HCT116 (cell line): ENCODE results near the gene NEURL1. TPM values are rescaled to one million over a fixed set of nuclear protein-coding genes. Genes with fewer than 3 reads are reported as not detected.

Experiments
- ATAC-seq: fragments of 200-7000 bp; cut with Tn5 transposase; 2 replicates; pipeline ENCODE4 v1.9.1; 2020; ENCODE audit warnings: mild to moderate bottlenecking, moderate library complexity
- BruUV-seq: library from RNA; stranded (reverse); fragments of 400-500 nt; replicated peaks from 2 replicates; lab custom pipeline; 2021; lab: Mats Ljungman, UMichigan
- CTCF ChIA-PET: fragments of 300-600 bp; sonication (Branson Sonifier 250); formaldehyde crosslinking; loops from one replicate; lab custom pipeline; 2021; ENCODE audit warnings: antibody characterized with exemption; lab: Charles Lee
- POLR2A ChIA-PET: fragments of 300-600, 350-600 bp; sonication (Branson Sonifier 250); formaldehyde crosslinking; loops from one replicate; lab custom pipeline; 2021; ENCODE audit warnings: antibody characterized with exemption; lab: Charles Lee
- RAD21 ChIA-PET, 2 experiments: fragments of 300-600 bp; sonication (Branson Sonifier 250); formaldehyde crosslinking; loops; one replicate each; lab custom pipeline; 2023; ENCODE audit warnings: low total read pairs in 2 of 2; ENCODE audit not compliant: uncharacterized antibody in 2 of 2, unreplicated experiment in 2 of 2, low non-redundant PET in 1 of 2; lab: Charles Lee
- DNase-seq: peaks from one replicate; pipeline ENCODE4 v3.0.0-alpha.2; 2010; ENCODE audit warnings: low read depth, low spot score
- H2AFZ ChIP-seq: fragments of 200-600 bp; shearing (Covaris generic), sonication (generic); 2 replicates; pipeline ENCODE4 v1.6.1; 2017; ENCODE audit warnings: low read depth, mixed run types, mixed read lengths, antibody characterized with exemption, low read length; ENCODE audit not compliant: poor library complexity, severe bottlenecking
- H3K27ac ChIP-seq: 2 replicates; pipeline ENCODE4 v1.5.1; 2012; ENCODE audit warnings: low read depth, low read length
- H3K27me3 ChIP-seq: fragments of 200-600 bp; sonication (generic); 2 replicates; pipeline ENCODE4 v1.6.1; 2016; ENCODE audit warnings: mixed run types, low read length, mixed read lengths; ENCODE audit not compliant: insufficient read depth
- H3K36me3 ChIP-seq, 2 experiments: fragments of 200-500 bp in 1 of 2; fragments of 200-600 bp in 1 of 2; sonication (Bioruptor generic) in 1 of 2; sonication (generic) in 1 of 2; 2 replicates each; pipeline versions ENCODE4 v1.5.1 to v1.6.1; 2014 to 2016; ENCODE audit warnings: low read length in 2 of 2, inconsistent platforms in 1 of 2, mixed read lengths in 1 of 2, mixed run types in 1 of 2; ENCODE audit not compliant: insufficient read depth in 2 of 2, control insufficient read depth in 1 of 2
- H3K4me1 ChIP-seq, 2 experiments: fragments of 200-600 bp in 1 of 2; sonication (generic) in 1 of 2; 2 replicates each; pipeline versions ENCODE4 v1.5.1 to v1.6.1; 2012 to 2017; ENCODE audit warnings: low read length in 2 of 2, inconsistent platforms in 1 of 2, mild to moderate bottlenecking in 1 of 2, mixed read lengths in 1 of 2, mixed run types in 1 of 2, moderate library complexity in 1 of 2; ENCODE audit not compliant: insufficient read depth in 2 of 2, control insufficient read depth in 1 of 2
- H3K4me2 ChIP-seq: fragments of 200-600 bp; sonication (generic); 2 replicates; pipeline ENCODE4 v1.6.1; 2017; ENCODE audit warnings: mixed run types, low read length, mixed read lengths
- H3K4me3 ChIP-seq, 2 experiments: fragments of 200-600 bp in 1 of 2; sonication (generic) in 1 of 2; replicated peaks in 1 of 2; 2 replicates each; pipeline ENCODE4 v1.5.1; 2011 to 2016; ENCODE audit warnings: low read length in 2 of 2, control low read depth in 1 of 2, low read depth in 1 of 2, mild to moderate bottlenecking in 1 of 2, mixed read lengths in 1 of 2, mixed run types in 1 of 2
- H3K79me2 ChIP-seq: fragments of 200-600 bp; sonication (generic); 2 replicates; pipeline ENCODE4 v1.6.1; 2017; ENCODE audit warnings: mild to moderate bottlenecking, mixed run types, low read length, moderate library complexity, mixed read lengths; ENCODE audit not compliant: insufficient read depth
- H3K9ac ChIP-seq: fragments of 200-600 bp; sonication (generic); 2 replicates; pipeline ENCODE4 v1.6.1; 2016; ENCODE audit warnings: low read length, mixed read lengths
- H3K9me2 ChIP-seq: fragments of 200-600 bp; sonication (generic), shearing (Covaris generic); 2 replicates; pipeline ENCODE4 v1.6.1; 2017; ENCODE audit warnings: mixed run types, mild to moderate bottlenecking, moderate library complexity; ENCODE audit not compliant: insufficient read depth
- H3K9me3 ChIP-seq, 2 experiments: fragments of 200-500 bp in 1 of 2; fragments of 200-600 bp in 1 of 2; sonication (Bioruptor generic) in 1 of 2; sonication (generic) in 1 of 2; 2 replicates each; pipeline ENCODE4 v1.6.1; 2014 to 2017; ENCODE audit warnings: low read length in 2 of 2, mixed read lengths in 2 of 2, inconsistent platforms in 1 of 2, low read depth in 1 of 2, mild to moderate bottlenecking in 1 of 2, mixed run types in 1 of 2, moderate library complexity in 1 of 2; ENCODE audit not compliant: control insufficient read depth in 1 of 2, insufficient read depth in 1 of 2
- H4K20me1 ChIP-seq: fragments of 200-600 bp; sonication (generic), shearing (Covaris generic); 2 replicates; pipeline ENCODE4 v1.6.1; 2017; ENCODE audit warnings: mixed run types, mild to moderate bottlenecking, moderate library complexity; ENCODE audit not compliant: insufficient read depth
- ELF1 ChIP-seq: IDR thresholded peaks from 2 replicates; pipeline ENCODE4 v1.6.1; 2012; ENCODE audit warnings: low read depth, borderline replicate concordance
- EZH2 ChIP-seq: fragments of 200-600 bp; sonication (generic); IDR thresholded peaks from 2 replicates; pipeline ENCODE4 v1.6.1; 2017; ENCODE audit warnings: antibody characterized with exemption, mixed run types
- FOSL1 ChIP-seq: IDR thresholded peaks from 2 replicates; pipeline ENCODE4 v1.6.1; 2012; ENCODE audit warnings: low read depth
- JUND ChIP-seq: IDR thresholded peaks from 2 replicates; pipeline ENCODE4 v1.6.1; 2012
- POLR2A ChIP-seq: IDR thresholded peaks from 2 replicates; pipeline ENCODE4 v1.7.0; 2011; ENCODE audit warnings: borderline replicate concordance; ENCODE audit not compliant: insufficient read depth, insufficient read length; ENCODE audit errors: extremely low read depth
- POLR2AphosphoS5 ChIP-seq: IDR thresholded peaks from 2 replicates; pipeline ENCODE4 v1.6.1; 2011; ENCODE audit warnings: mild to moderate bottlenecking, low read depth, low read length, moderate library complexity
- RAD21 ChIP-seq: IDR thresholded peaks from 2 replicates; pipeline ENCODE4 v1.6.1; 2012; ENCODE audit warnings: low read depth, mild to moderate bottlenecking
- SIN3A ChIP-seq: IDR thresholded peaks from 2 replicates; pipeline ENCODE4 v1.6.1; 2012; ENCODE audit warnings: low read depth
- SRF ChIP-seq: IDR thresholded peaks from 2 replicates; pipeline ENCODE4 v1.6.1; 2012; ENCODE audit warnings: low read depth
- TCF7L2 ChIP-seq: IDR thresholded peaks from 2 replicates; pipeline ENCODE4 v1.7.0; 2011; ENCODE audit warnings: borderline replicate concordance, inconsistent platforms; ENCODE audit not compliant: insufficient read depth, insufficient read length; ENCODE audit errors: extremely low read depth
- YY1 ChIP-seq: IDR thresholded peaks from 2 replicates; pipeline ENCODE4 v1.6.1; 2011; ENCODE audit warnings: low read length, low read depth, moderate library complexity, mild to moderate bottlenecking; ENCODE audit not compliant: insufficient replicate concordance; ENCODE audit errors: extremely low read depth
- ZFX ChIP-seq: fragments of 450-650 bp; IDR thresholded peaks from 2 replicates; pipeline ENCODE4 v1.6.1; 2017
- ZNF274 ChIP-seq: fragments of 200-500 bp; sonication (Bioruptor generic); IDR thresholded peaks from 2 replicates; pipeline ENCODE4 v1.6.1; 2014; ENCODE audit warnings: mild to moderate bottlenecking, low read depth, low read length, inconsistent platforms
- intact Hi-C: fragments of 100-400 bp; cut with micrococcal nuclease; formaldehyde crosslinking; loops from 2 replicates; pipeline ENCODE4 v1.10.0; 2022
- total RNA-seq: library from RNA; stranded (reverse); gene quantifications from one replicate; pipeline ENCODE4 v1.2.1, GENCODE V29; 2021; ENCODE audit not compliant: unreplicated experiment
- TF ChIP-seq, protein P1 (sequence below): IDR thresholded peaks from 2 replicates; pipeline ENCODE4 v1.6.1; 2012; ENCODE audit warnings: low read depth
- TF ChIP-seq, protein P2 (sequence below): IDR thresholded peaks from 2 replicates; pipeline ENCODE4 v1.6.1; 2011; ENCODE audit warnings: mild to moderate bottlenecking, low read length, moderate library complexity; ENCODE audit not compliant: insufficient replicate concordance; ENCODE audit errors: extremely low read depth
- TF ChIP-seq, protein P3 (sequence below), 3 experiments: fragments of 200-600 bp in 1 of 3; sonication (generic) in 1 of 3; IDR thresholded peaks in 2 of 3; conservative IDR thresholded peaks in 1 of 3; 2 replicates each; pipeline ENCODE4 v1.5.1; 2012 to 2017; ENCODE audit warnings: low read depth in 2 of 3, low read length in 2 of 3, antibody characterized with exemption in 1 of 3, borderline replicate concordance in 1 of 3, control low read depth in 1 of 3, mild to moderate bottlenecking in 1 of 3, mixed read lengths in 1 of 3, mixed run types in 1 of 3, moderate library complexity in 1 of 3; ENCODE audit not compliant: insufficient read depth in 1 of 3
- TF ChIP-seq, protein P4 (sequence below): IDR thresholded peaks from 2 replicates; pipeline ENCODE4 v1.6.1; 2012
- TF ChIP-seq, protein P5 (sequence below): IDR thresholded peaks from 2 replicates; pipeline ENCODE4 v1.6.1; 2012

The NEURL1 gene
- total RNA-seq, 1 experiment from 2014 or later: 1.4 TPM

DNA sequence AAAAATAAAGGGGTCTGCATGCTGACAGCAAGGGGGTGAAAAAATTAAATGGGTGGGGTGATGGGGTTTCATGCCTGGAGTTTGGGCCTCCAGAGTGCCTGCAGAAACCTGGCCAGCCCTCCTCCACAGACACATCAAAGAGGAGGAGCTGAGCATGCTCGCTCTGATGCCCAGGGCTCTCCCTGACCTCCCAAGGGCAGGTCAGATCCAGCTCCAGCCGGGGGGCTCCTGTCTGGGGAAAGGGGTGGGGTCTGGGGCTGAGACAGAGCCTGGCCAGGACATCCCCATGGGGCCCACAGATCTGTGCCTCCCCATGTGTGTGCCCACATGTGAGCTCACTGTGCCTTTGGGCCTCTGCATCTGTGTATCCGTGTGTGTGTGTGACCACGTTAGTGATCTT lies 33.9 kb upstream of the NEURL1 start:
- ATAC-seq (no peak), DNase-seq (no peak)
- Histone ChIP-seq H3K4me2 (no peak overlapping the region), H3K9ac (no peak overlapping the region), H3K4me1 (peaks cover 0 to 3% of the 10 kb centered on the region in 2 experiments; a peak in 1 of 4 replicates), H3K4me3 (no peak overlapping the region), H2AFZ (no peak overlapping the region), H3K36me3 (no peaks in the 10 kb centered on the region), H3K27ac (no peak overlapping the region), H4K20me1 (no peaks in the 10 kb centered on the region), H3K9me2 (no peaks in the 10 kb centered on the region), H3K27me3 (no peaks in the 10 kb centered on the region), H3K79me2 (no peaks in the 10 kb centered on the region), H3K9me3 (no peaks in the 10 kb centered on the region)
- ChIA-PET POLR2A (interaction anchor here (1.0 kb wide), 1 partner anchor 9 kb away, joined by 4 read pairs; no protein-coding TSS in a partner anchor), RAD21 (no interaction called here), CTCF (no interaction called here)
- TF ChIP-seq, protein P1, sequence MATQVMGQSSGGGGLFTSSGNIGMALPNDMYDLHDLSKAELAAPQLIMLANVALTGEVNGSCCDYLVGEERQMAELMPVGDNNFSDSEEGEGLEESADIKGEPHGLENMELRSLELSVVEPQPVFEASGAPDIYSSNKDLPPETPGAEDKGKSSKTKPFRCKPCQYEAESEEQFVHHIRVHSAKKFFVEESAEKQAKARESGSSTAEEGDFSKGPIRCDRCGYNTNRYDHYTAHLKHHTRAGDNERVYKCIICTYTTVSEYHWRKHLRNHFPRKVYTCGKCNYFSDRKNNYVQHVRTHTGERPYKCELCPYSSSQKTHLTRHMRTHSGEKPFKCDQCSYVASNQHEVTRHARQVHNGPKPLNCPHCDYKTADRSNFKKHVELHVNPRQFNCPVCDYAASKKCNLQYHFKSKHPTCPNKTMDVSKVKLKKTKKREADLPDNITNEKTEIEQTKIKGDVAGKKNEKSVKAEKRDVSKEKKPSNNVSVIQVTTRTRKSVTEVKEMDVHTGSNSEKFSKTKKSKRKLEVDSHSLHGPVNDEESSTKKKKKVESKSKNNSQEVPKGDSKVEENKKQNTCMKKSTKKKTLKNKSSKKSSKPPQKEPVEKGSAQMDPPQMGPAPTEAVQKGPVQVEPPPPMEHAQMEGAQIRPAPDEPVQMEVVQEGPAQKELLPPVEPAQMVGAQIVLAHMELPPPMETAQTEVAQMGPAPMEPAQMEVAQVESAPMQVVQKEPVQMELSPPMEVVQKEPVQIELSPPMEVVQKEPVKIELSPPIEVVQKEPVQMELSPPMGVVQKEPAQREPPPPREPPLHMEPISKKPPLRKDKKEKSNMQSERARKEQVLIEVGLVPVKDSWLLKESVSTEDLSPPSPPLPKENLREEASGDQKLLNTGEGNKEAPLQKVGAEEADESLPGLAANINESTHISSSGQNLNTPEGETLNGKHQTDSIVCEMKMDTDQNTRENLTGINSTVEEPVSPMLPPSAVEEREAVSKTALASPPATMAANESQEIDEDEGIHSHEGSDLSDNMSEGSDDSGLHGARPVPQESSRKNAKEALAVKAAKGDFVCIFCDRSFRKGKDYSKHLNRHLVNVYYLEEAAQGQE: no peak
- TF ChIP-seq ZNF274: no peak
- TF ChIP-seq, protein P2, sequence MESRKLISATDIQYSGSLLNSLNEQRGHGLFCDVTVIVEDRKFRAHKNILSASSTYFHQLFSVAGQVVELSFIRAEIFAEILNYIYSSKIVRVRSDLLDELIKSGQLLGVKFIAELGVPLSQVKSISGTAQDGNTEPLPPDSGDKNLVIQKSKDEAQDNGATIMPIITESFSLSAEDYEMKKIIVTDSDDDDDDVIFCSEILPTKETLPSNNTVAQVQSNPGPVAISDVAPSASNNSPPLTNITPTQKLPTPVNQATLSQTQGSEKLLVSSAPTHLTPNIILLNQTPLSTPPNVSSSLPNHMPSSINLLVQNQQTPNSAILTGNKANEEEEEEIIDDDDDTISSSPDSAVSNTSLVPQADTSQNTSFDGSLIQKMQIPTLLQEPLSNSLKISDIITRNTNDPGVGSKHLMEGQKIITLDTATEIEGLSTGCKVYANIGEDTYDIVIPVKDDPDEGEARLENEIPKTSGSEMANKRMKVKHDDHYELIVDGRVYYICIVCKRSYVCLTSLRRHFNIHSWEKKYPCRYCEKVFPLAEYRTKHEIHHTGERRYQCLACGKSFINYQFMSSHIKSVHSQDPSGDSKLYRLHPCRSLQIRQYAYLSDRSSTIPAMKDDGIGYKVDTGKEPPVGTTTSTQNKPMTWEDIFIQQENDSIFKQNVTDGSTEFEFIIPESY: no peak
- no peak for TF ChIP-seq EZH2
- TF ChIP-seq YY1: no peak
- no peak for TF ChIP-seq POLR2AphosphoS5
- no peak for TF ChIP-seq ELF1
- no peak for TF ChIP-seq ZFX
- TF ChIP-seq JUND: no peak
- TF ChIP-seq, protein P3, sequence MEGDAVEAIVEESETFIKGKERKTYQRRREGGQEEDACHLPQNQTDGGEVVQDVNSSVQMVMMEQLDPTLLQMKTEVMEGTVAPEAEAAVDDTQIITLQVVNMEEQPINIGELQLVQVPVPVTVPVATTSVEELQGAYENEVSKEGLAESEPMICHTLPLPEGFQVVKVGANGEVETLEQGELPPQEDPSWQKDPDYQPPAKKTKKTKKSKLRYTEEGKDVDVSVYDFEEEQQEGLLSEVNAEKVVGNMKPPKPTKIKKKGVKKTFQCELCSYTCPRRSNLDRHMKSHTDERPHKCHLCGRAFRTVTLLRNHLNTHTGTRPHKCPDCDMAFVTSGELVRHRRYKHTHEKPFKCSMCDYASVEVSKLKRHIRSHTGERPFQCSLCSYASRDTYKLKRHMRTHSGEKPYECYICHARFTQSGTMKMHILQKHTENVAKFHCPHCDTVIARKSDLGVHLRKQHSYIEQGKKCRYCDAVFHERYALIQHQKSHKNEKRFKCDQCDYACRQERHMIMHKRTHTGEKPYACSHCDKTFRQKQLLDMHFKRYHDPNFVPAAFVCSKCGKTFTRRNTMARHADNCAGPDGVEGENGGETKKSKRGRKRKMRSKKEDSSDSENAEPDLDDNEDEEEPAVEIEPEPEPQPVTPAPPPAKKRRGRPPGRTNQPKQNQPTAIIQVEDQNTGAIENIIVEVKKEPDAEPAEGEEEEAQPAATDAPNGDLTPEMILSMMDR (IDR thresholded peaks at IDR 0.05 in 2 of 3, conservative IDR thresholded peaks at IDR 0.05 in 1 of 3; ENCODE audit: borderline replicate concordance in 1 of 3, insufficient read depth in 1 of 3, low read depth in 2 of 3, low read length in 2 of 3): no peak
- no peak for TF ChIP-seq SIN3A
- TF ChIP-seq FOSL1: no peak
- TF ChIP-seq RAD21: no peak
- TF ChIP-seq, protein P4, sequence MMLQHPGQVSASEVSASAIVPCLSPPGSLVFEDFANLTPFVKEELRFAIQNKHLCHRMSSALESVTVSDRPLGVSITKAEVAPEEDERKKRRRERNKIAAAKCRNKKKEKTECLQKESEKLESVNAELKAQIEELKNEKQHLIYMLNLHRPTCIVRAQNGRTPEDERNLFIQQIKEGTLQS: no peak
- no peak for TF ChIP-seq POLR2A
- no peak for TF ChIP-seq SRF
- no peak for TF ChIP-seq TCF7L2
- TF ChIP-seq, protein P5, sequence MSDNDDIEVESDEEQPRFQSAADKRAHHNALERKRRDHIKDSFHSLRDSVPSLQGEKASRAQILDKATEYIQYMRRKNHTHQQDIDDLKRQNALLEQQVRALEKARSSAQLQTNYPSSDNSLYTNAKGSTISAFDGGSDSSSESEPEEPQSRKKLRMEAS: no peak
- BruUV-seq: no TSS peak
- intact Hi-C loops: no loop called here
